GM21367 (cell line): ENCODE results near the gene XPO1.
A peak's percentile ranks its signal among the peaks of the same experiment; 100 is the strongest.
"Not testable (repeated sequence)": the region's sequence is repeated elsewhere in the genome, so short reads cannot be mapped to it uniquely, and the experiment has no call there.

Experiments used
- ATAC-seq: cut with Tn5 transposase; IDR thresholded peaks from one replicate; pipeline ENCODE4 v1.9.1; 2021; ENCODE audit not compliant: unreplicated experiment

Gene XPO1

GRCh38 chr2:61469424-61470121 lies 68.6 kb downstream of the XPO1 start:
- no peak for ATAC-seq

GRCh38 chr2:61468231-61468630 lies 69.9 kb downstream of the XPO1 start:
- ATAC-seq = not testable (repeated sequence)

GRCh38 chr2:61465045-61465444 lies 73.1 kb downstream of the XPO1 start:
- no peak for ATAC-seq

GRCh38 chr2:61463769-61464475 lies 74.2 kb downstream of the XPO1 start:
- ATAC-seq = no peak

GRCh38 chr2:61461404-61461803 lies 76.8 kb downstream of the XPO1 start:
- no peak for ATAC-seq

GRCh38 chr2:61460163-61460562 lies 78.0 kb downstream of the XPO1 start:
- ATAC-seq = no peak

GRCh38 chr2:61456746-61457420 lies 81.3 kb downstream of the XPO1 start:
- ATAC-seq = no peak

GRCh38 chr2:61456070-61456745 lies 81.9 kb downstream of the XPO1 start:
- ATAC-seq = no peak

- not testable (repeated sequence) for ATAC-seq
These were observed 83.2 kb downstream of the XPO1 start for GRCh38 chr2:61454972-61455371.

- no peak for ATAC-seq
These were observed 83.8 kb downstream of the XPO1 start for GRCh38 chr2:61454383-61454782.

- no peak for ATAC-seq
These were observed 85.8 kb downstream of the XPO1 start for GRCh38 chr2:61452392-61452791.

- ATAC-seq = no peak
These were observed 87.0 kb downstream of the XPO1 start for GRCh38 chr2:61451178-61451577.

- ATAC-seq = no peak
These were observed 88.0 kb downstream of the XPO1 start for GRCh38 chr2:61450144-61450543.

- no peak for ATAC-seq
These were observed 89.9 kb downstream of the XPO1 start for GRCh38 chr2:61448229-61448628.

- ATAC-seq = not testable (repeated sequence)
These were observed 91.2 kb downstream of the XPO1 start for GRCh38 chr2:61446971-61447370.

- peak; percentile 75 for ATAC-seq
These were observed 94.7 kb downstream of the XPO1 start for GRCh38 chr2:61443342-61444041.

GRCh38 chr2:61439241-61440002 lies 98.7 kb downstream of the XPO1 start:
- no peak for ATAC-seq

- ATAC-seq = no peak
These were observed 99.5 kb downstream of the XPO1 start for GRCh38 chr2:61438670-61439069.

GRCh38 chr2:61437170-61437569 lies 101.0 kb downstream of the XPO1 start:
- no peak for ATAC-seq

GRCh38 chr2:61436092-61436491 lies 102.1 kb downstream of the XPO1 start:
- ATAC-seq = no peak
